Measurements from ENCODE around the gene MPP1. TPM values are rescaled to one million over a fixed set of nuclear protein-coding genes. Genes with fewer than 3 reads are reported as not detected.

MPP1 gene
- total and polyA plus RNA-seq, 2 of the 8 experiments (the other 6 are each of a cell fraction or from before 2014, with no cell fraction given): 7.6 to 13.4 TPM

GRCh38 chrX:154809939-154810665 is 4.8 kb upstream of the MPP1 start:
- H3K4me1 ChIP-seq (replicated peaks in 1 of 4; ENCODE audit: control insufficient read depth in 3 of 4, insufficient read depth in 4 of 4, low read length in 3 of 4): no peaks in the 10 kb centered on the region; a peak in 1 of 7 replicates
- H2BK12ac ChIP-seq (ENCODE audit: low read depth, low read length): no peak overlapping the region
- no peak overlapping the region for H3K27ac ChIP-seq (ENCODE audit: low read depth, low read length)
- no peak overlapping the region for H3K4me3 ChIP-seq (ENCODE audit: extremely low read depth in 1 of 4, insufficient read depth in 2 of 4, low read depth in 3 of 4, low read length in 4 of 4)
- no peak overlapping the region for H3K56ac ChIP-seq (replicated peaks; ENCODE audit: insufficient read length, low read depth, low read length)
- H3K23ac ChIP-seq (ENCODE audit: insufficient read length): no peak overlapping the region
- no peak overlapping the region for H3K9ac ChIP-seq (replicated peaks in 1 of 4; ENCODE audit: extremely low read depth in 1 of 4, low read depth in 3 of 4, low read length in 3 of 4)
- H4K20me1 ChIP-seq (replicated peaks in 1 of 2; ENCODE audit: control insufficient read depth in 1 of 2, insufficient read depth in 2 of 2, low read length in 2 of 2): no peaks in the 10 kb centered on the region
- ChIA-PET POLR2A (ENCODE audit: partially characterized antibody) (no interaction called here), CTCF (ENCODE audit: partially characterized antibody) (no interaction called here)
- H2BK120ac ChIP-seq (replicated peaks; ENCODE audit: low read depth, low read length): no peak overlapping the region
- no peak for DNase-seq (ENCODE audit: low read depth in 1 of 2, low spot score in 2 of 2)
- H2BK15ac ChIP-seq (ENCODE audit: low read length): no peak overlapping the region
- H2BK5ac ChIP-seq (ENCODE audit: low read depth, low read length): no peak overlapping the region
- H3K14ac ChIP-seq (ENCODE audit: insufficient read length): no peak overlapping the region
- no peak overlapping the region for H4K8ac ChIP-seq (ENCODE audit: extremely low read depth, insufficient read depth, low read length)
- H3K79me1 ChIP-seq (ENCODE audit: low read depth, low read length): no peaks in the 10 kb centered on the region
- no peak overlapping the region for H3K4ac ChIP-seq (replicated peaks; ENCODE audit: insufficient read length, low read depth, low read length)
- no peak overlapping the region for H2AK5ac ChIP-seq (ENCODE audit: low read depth, low read length)
- no peaks in the 10 kb centered on the region for H3K36me3 ChIP-seq (ENCODE audit: control insufficient read depth in 2 of 4, insufficient read depth in 4 of 4, low read length in 3 of 4)
- no peak overlapping the region for H3K4me2 ChIP-seq (ENCODE audit: insufficient read depth in 1 of 2, low read depth in 2 of 2, low read length in 2 of 2)
- WGBS, 2 experiments (ENCODE audit: extremely low coverage in 1 of 2, insufficient coverage in 1 of 2, insufficient read length in 1 of 2, insufficient replicate concordance in 2 of 2, low coverage in 1 of 2, low lambda C conversion rate in 2 of 2, missing lambda C conversion rate in 1 of 2): 92% methylated on average over 1 of the region's 1 CpG; no CpG with 5 or more reads in 1 of the 2 experiments
- no peak overlapping the region for H4K91ac ChIP-seq (replicated peaks; ENCODE audit: insufficient read length, low read length)
- no peak for FAIRE-seq
- H2BK20ac ChIP-seq (ENCODE audit: low read length): no peak overlapping the region
- peaks cover 1% of the 10 kb centered on the region; the same call in 1 of the 2 replicates for H3K23me2 ChIP-seq (ENCODE audit: low read depth, low read length)
- no peak overlapping the region for H2AFZ ChIP-seq (ENCODE audit: low read length)
- no peaks in the 10 kb centered on the region for H3K79me2 ChIP-seq (ENCODE audit: control insufficient read depth in 1 of 2, insufficient read depth in 2 of 2, low read length in 2 of 2)
- H3K9me3 ChIP-seq (ENCODE audit: insufficient read depth in 2 of 2, low read depth in 1 of 2, low read length in 1 of 2): no peaks in the 10 kb centered on the region; a peak in 1 of 4 replicates
- no peak overlapping the region for H4K5ac ChIP-seq (ENCODE audit: insufficient read length, low read depth, low read length)
- peaks cover 0 to 2% (median 0%) of the 10 kb centered on the region in 4 experiments; a peak in 1 of 7 replicates for H3K27me3 ChIP-seq (replicated peaks in 1 of 4; ENCODE audit: control insufficient read depth in 3 of 4, extremely low read depth in 1 of 4, insufficient read depth in 3 of 4, low read length in 3 of 4)
- H3K18ac ChIP-seq (ENCODE audit: extremely low read depth, low read length): no peak overlapping the region
- TF ChIP-seq MAFK (IDR thresholded peaks at IDR 0.05; ENCODE audit: low read depth, low read length): no peak
- no peak for TF ChIP-seq CEBPB (IDR thresholded peaks at IDR 0.05; ENCODE audit: low read depth, low read length)
- no peak for TF ChIP-seq SUZ12 (IDR thresholded peaks at IDR 0.05; ENCODE audit: low read length)
- TF ChIP-seq TEAD4 (IDR thresholded peaks at IDR 0.05; ENCODE audit: low read depth, low read length): no peak
- TF ChIP-seq TBP (IDR thresholded peaks at IDR 0.05; ENCODE audit: low read depth, low read length): no peak
- TF ChIP-seq EZH2 (IDR thresholded peaks at IDR 0.05; ENCODE audit: low read depth, low read length, severe bottlenecking): no peak
- TF ChIP-seq SAP30 (IDR thresholded peaks at IDR 0.05; ENCODE audit: insufficient read depth, insufficient replicate concordance, low read length): no peak
- TF ChIP-seq POU5F1 (IDR thresholded peaks at IDR 0.05; ENCODE audit: low read depth, low read length): no peak
- TF ChIP-seq CHD1 (IDR thresholded peaks at IDR 0.05; ENCODE audit: low read depth, low read length): no peak
- no peak for TF ChIP-seq BACH1 (IDR thresholded peaks at IDR 0.05; ENCODE audit: low read length)

Measured in H1 (cell line).